ENCODE data around the gene MYMX. TPM values are rescaled to one million over a fixed set of nuclear protein-coding genes. Genes with fewer than 3 reads are reported as not detected.

MYMX gene
- total RNA-seq, 1 experiment from 2014 or later: not detected

GRCh38 chr6:44247338-44248302, 30.9 kb downstream of the MYMX start:
- ChIA-PET POLR2A (interaction anchor here (0.5 to 2.1 kb wide), 12 partner anchors 9 to 443 kb away, joined by 3 to 37 read pairs (median 4); partner anchors contain the start of genes MRPL14, SLC29A1, SLC35B2 and TMEM63B), CTCF (interaction anchor here (0.7 to 1.3 kb wide), 4 partner anchors 9 to 24 kb away, joined by 3 to 8 read pairs (median 4); partner anchors contain the start of gene SLC29A1)
- Mint-ChIP-seq H3K36me3 (ENCODE audit: insufficient read depth, unreplicated experiment) (peaks cover 70% of the 10 kb centered on the region), H3K27ac (ENCODE audit: unreplicated experiment) (peak overlapping the region; percentile 99), H3K9me3 (ENCODE audit: unreplicated experiment) (no peaks in the 10 kb centered on the region), H3K4me1 (ENCODE audit: low read depth, unreplicated experiment) (peaks cover 13% of the 10 kb centered on the region), H3K27me3 (ENCODE audit: insufficient read depth, unreplicated experiment) (no peaks in the 10 kb centered on the region), H3K4me3 (ENCODE audit: unreplicated experiment) (peak overlapping the region; percentile 97)
- Histone ChIP-seq H3K36me3 (ENCODE audit: control insufficient read depth, insufficient read depth, low read length) (peaks cover 8% of the 10 kb centered on the region), H3K4me1 (peaks cover 15% of the 10 kb centered on the region), H3K27me3 (replicated peaks; ENCODE audit: control insufficient read depth, insufficient read depth, low read length) (no peaks in the 10 kb centered on the region), H3K9me3 (no peaks in the 10 kb centered on the region), H3K4me3 (ENCODE audit: low read depth, low read length) (peak overlapping the region; percentile 97)
- peak; percentile 70 to 72 for DNase-seq
- TSS peak; percentile 45 for BruUV-seq (replicated peaks)
- intact Hi-C loops (cut with micrococcal nuclease; ENCODE audit: unreplicated experiment): loop anchor here (5.0 kb wide), 1 partner anchor 430 kb away; no protein-coding TSS in a partner anchor
- no peak for TF ChIP-seq CTCF (IDR thresholded peaks at IDR 0.05; ENCODE audit: insufficient read depth in 1 of 2, low read depth in 1 of 2, low read length in 1 of 2, severe bottlenecking in 1 of 2, unreplicated experiment in 1 of 2)

GRCh38 chr6:44248579-44248978, 31.9 kb downstream of the MYMX start:
- no peaks in the 10 kb centered on the region for H3K27me3 ChIP-seq (replicated peaks; ENCODE audit: control insufficient read depth, insufficient read depth, low read length)
- H3K4me1 Mint-ChIP-seq (ENCODE audit: low read depth, unreplicated experiment): peaks cover 13% of the 10 kb centered on the region
- POLR2A ChIA-PET: no interaction called here
- no peaks in the 10 kb centered on the region for H3K9me3 Mint-ChIP-seq (ENCODE audit: unreplicated experiment)
- no TSS peak for BruUV-seq (replicated peaks)
- CTCF ChIA-PET: no interaction called here
- no peak for DNase-seq
- peak overlapping the region; percentile 99 for H3K27ac Mint-ChIP-seq (ENCODE audit: unreplicated experiment)
- TF ChIP-seq CTCF (IDR thresholded peaks at IDR 0.05; ENCODE audit: insufficient read depth in 1 of 2, low read depth in 1 of 2, low read length in 1 of 2, severe bottlenecking in 1 of 2, unreplicated experiment in 1 of 2): no peak
- peaks cover 15% of the 10 kb centered on the region for H3K4me1 ChIP-seq
- intact Hi-C loops (cut with micrococcal nuclease; ENCODE audit: unreplicated experiment): loop anchor here (5.0 kb wide), 1 partner anchor 431 kb away; no protein-coding TSS in a partner anchor
- peaks cover 80% of the 10 kb centered on the region for H3K36me3 Mint-ChIP-seq (ENCODE audit: insufficient read depth, unreplicated experiment)
- H3K9me3 ChIP-seq: no peaks in the 10 kb centered on the region
- peak overlapping the region; percentile 97 for H3K4me3 Mint-ChIP-seq (ENCODE audit: unreplicated experiment)
- no peaks in the 10 kb centered on the region for H3K27me3 Mint-ChIP-seq (ENCODE audit: insufficient read depth, unreplicated experiment)
- H3K36me3 ChIP-seq (ENCODE audit: control insufficient read depth, insufficient read depth, low read length): peaks cover 8% of the 10 kb centered on the region
- H3K4me3 ChIP-seq (ENCODE audit: low read depth, low read length): peak overlapping the region; percentile 97

- no TSS peak for BruUV-seq (replicated peaks)
- CTCF ChIA-PET: no interaction called here
- H3K9me3 Mint-ChIP-seq (ENCODE audit: unreplicated experiment): no peaks in the 10 kb centered on the region
- peaks cover 13% of the 10 kb centered on the region for H3K4me1 Mint-ChIP-seq (ENCODE audit: low read depth, unreplicated experiment)
- Histone ChIP-seq H3K4me1 (peaks cover 15% of the 10 kb centered on the region), H3K4me3 (ENCODE audit: low read depth, low read length) (no peak overlapping the region), H3K27me3 (replicated peaks; ENCODE audit: control insufficient read depth, insufficient read depth, low read length) (no peaks in the 10 kb centered on the region), H3K36me3 (ENCODE audit: control insufficient read depth, insufficient read depth, low read length) (peaks cover 8% of the 10 kb centered on the region), H3K9me3 (no peaks in the 10 kb centered on the region)
- no peaks in the 10 kb centered on the region for H3K27me3 Mint-ChIP-seq (ENCODE audit: insufficient read depth, unreplicated experiment)
- TF ChIP-seq CTCF (IDR thresholded peaks at IDR 0.05; ENCODE audit: insufficient read depth in 1 of 2, low read depth in 1 of 2, low read length in 1 of 2, severe bottlenecking in 1 of 2, unreplicated experiment in 1 of 2): no peak
- peaks cover 86% of the 10 kb centered on the region for H3K36me3 Mint-ChIP-seq (ENCODE audit: insufficient read depth, unreplicated experiment)
- intact Hi-C loops (cut with micrococcal nuclease; ENCODE audit: unreplicated experiment): loop anchor here (5.0 kb wide), 1 partner anchor 432 kb away; no protein-coding TSS in a partner anchor
- POLR2A ChIA-PET: no interaction called here
- H3K27ac Mint-ChIP-seq (ENCODE audit: unreplicated experiment): peak overlapping the region; percentile 99
- H3K4me3 Mint-ChIP-seq (ENCODE audit: unreplicated experiment): peak overlapping the region; percentile 97
- DNase-seq: no peak
Measured at GRCh38 chr6:44249082-44249748, 32.5 kb downstream of the MYMX start.
